K562 (cell line): ENCODE data around the gene NREP. TPM values are rescaled to one million over a fixed set of nuclear protein-coding genes. Genes with fewer than 3 reads are reported as not detected.

Source experiments
- ATAC-seq: fragments of 200-7000 bp; cut with Tn5 transposase; 3 replicates; pipeline ENCODE4 v1.9.1; 2020; ENCODE audit warnings: moderate library complexity
- BruUV-seq: library from RNA; stranded (reverse); fragments of 400-500 nt; replicated peaks from 2 replicates; lab custom pipeline; 2021; lab: Mats Ljungman, UMichigan
- CTCF ChIA-PET: fragments of 300-600 bp; formaldehyde crosslinking; extraction: SDS; loops from one replicate; lab custom pipeline; 2021; ENCODE audit warnings: low intra/inter-chr PET ratio; lab: Yijun Ruan, JAX
- POLR2A ChIA-PET: fragments of 300-600, 350-650 bp; sonication (Branson Sonifier 250); formaldehyde crosslinking; extraction: SDS; loops from one replicate; lab custom pipeline; 2021; ENCODE audit warnings: antibody characterized with exemption, inconsistent platforms; lab: Yijun Ruan, JAX
- DNase-seq, 4 experiments: peaks; one replicate each; pipeline versions ENCODE4 v3.0.0 to v3.0.0-alpha.2; 2011 to 2018; ENCODE audit warnings: low spot score in 3 of 4, mixed read lengths in 3 of 4; ENCODE audit errors: extremely low read depth in 1 of 4
- FAIRE-seq: peaks from 2 replicates; lab custom pipeline; 2011; peaks lifted over from hg19 to GRCh38; lab: Jason Lieb, UNC
- H2AFZ ChIP-seq: 2 replicates; pipeline ENCODE4 v1.6.0; 2011; ENCODE audit warnings: low read depth, low read length, control low read depth, inconsistent platforms
- H3K27ac ChIP-seq: fragments of 200-600 bp; 3 replicates; pipeline ENCODE4 v1.8.0; 2011; ENCODE audit warnings: low read depth, mild to moderate bottlenecking, control low read depth, inconsistent platforms, low read length, moderate library complexity, mixed read lengths; ENCODE audit errors: extremely low read depth
- H3K27me3 ChIP-seq, 2 experiments: fragments of 300-600 bp in 1 of 2; 2 replicates in 1 of 2; 3 replicates in 1 of 2; pipeline versions ENCODE4 v1.6.0 to v1.8.0; 2011; ENCODE audit warnings: inconsistent platforms in 2 of 2, low read length in 2 of 2, mild to moderate bottlenecking in 1 of 2, mixed read lengths in 1 of 2, moderate library complexity in 1 of 2; ENCODE audit not compliant: control insufficient read depth in 2 of 2, insufficient read depth in 2 of 2
- H3K36me3 ChIP-seq: fragments of 300-600 bp; 3 replicates; pipeline ENCODE4 v1.8.0; 2011; ENCODE audit warnings: mild to moderate bottlenecking, low read length, inconsistent platforms; ENCODE audit not compliant: control insufficient read depth, insufficient read depth
- H3K4me1 ChIP-seq, 2 experiments: fragments of 200-600 bp in 1 of 2; replicated peaks in 1 of 2; 2 replicates in 1 of 2; 3 replicates in 1 of 2; pipeline versions ENCODE4 v1.5.1 to v1.8.0; 2011; ENCODE audit warnings: inconsistent platforms in 2 of 2, low read length in 2 of 2, mild to moderate bottlenecking in 1 of 2, mixed read lengths in 1 of 2, moderate library complexity in 1 of 2; ENCODE audit not compliant: control insufficient read depth in 2 of 2, insufficient read depth in 2 of 2
- H3K4me2 ChIP-seq: 2 replicates; pipeline ENCODE4 v1.6.1; 2011; ENCODE audit warnings: low read length, control low read depth, inconsistent platforms, mixed read lengths; ENCODE audit not compliant: insufficient read depth
- H3K4me3 ChIP-seq: fragments of 200-600 bp; sonication (generic), shearing (Covaris generic); 2 replicates; pipeline ENCODE4 v1.5.1; 2016; ENCODE audit warnings: control low read depth, inconsistent platforms
- H3K79me2 ChIP-seq: fragments of 200-600 bp; 3 replicates; pipeline ENCODE4 v1.8.0; 2011; ENCODE audit warnings: low read length, inconsistent platforms; ENCODE audit not compliant: control insufficient read depth, insufficient read depth
- H3K9ac ChIP-seq, 2 experiments: 2 replicates each; pipeline versions ENCODE4 v1.6.0 to v1.6.1; 2011; ENCODE audit warnings: low read depth in 2 of 2, low read length in 2 of 2, control low read depth in 1 of 2, inconsistent platforms in 1 of 2, mild to moderate bottlenecking in 1 of 2, mixed read lengths in 1 of 2; ENCODE audit not compliant: insufficient read depth in 1 of 2
- H3K9me1 ChIP-seq: one replicate; pipeline ENCODE4 v1.6.0; 2011; ENCODE audit warnings: inconsistent platforms, mild to moderate bottlenecking, low read length, moderate library complexity; ENCODE audit not compliant: control insufficient read depth, insufficient read depth
- H3K9me3 ChIP-seq: replicated peaks from 2 replicates; pipeline ENCODE4 v1.5.1; 2011; ENCODE audit warnings: low read depth, low read length, inconsistent platforms; ENCODE audit not compliant: control insufficient read depth, insufficient read depth
- H4K20me1 ChIP-seq: replicated peaks from 2 replicates; pipeline ENCODE4 v1.6.1; 2011; ENCODE audit warnings: low read length, inconsistent platforms, mixed read lengths; ENCODE audit not compliant: control insufficient read depth, insufficient read depth
- ARID4B ChIP-seq: sonication (generic); formaldehyde crosslinking; IDR thresholded peaks from 2 replicates; pipeline ENCODE4 v1.8.0; 2022; ENCODE audit warnings: mild to moderate bottlenecking, missing genetic modification reagents
- ATF2 ChIP-seq: sonication (generic); formaldehyde crosslinking; IDR thresholded peaks from 2 replicates; pipeline ENCODE4 v1.8.1; 2022; ENCODE audit warnings: missing genetic modification reagents
- EGR1 ChIP-seq: fragments of 450-650 bp; conservative IDR thresholded peaks from 2 replicates; pipeline ENCODE4 v1.6.1; 2017; ENCODE audit warnings: mild to moderate bottlenecking
- ZBTB9 ChIP-seq: fragments of 450-650 bp; formaldehyde crosslinking; IDR thresholded peaks from 2 replicates; pipeline ENCODE4 v1.4.0; 2020; ENCODE audit warnings: mild to moderate bottlenecking, moderate library complexity
- WGBS: fragments of 100-300 bp; shearing (Covaris generic); methylation state at CpG from one replicate; pipeline ENCODE4 v1.1.6; 2016; ENCODE audit warnings: low coverage, mixed read lengths; ENCODE audit not compliant: insufficient coverage; ENCODE audit errors: missing lambda C conversion rate; 5-methylcytosine and 5-hydroxymethylcytosine counted together
- in situ Hi-C: fragments of 300-500 bp; cut with MboI; formaldehyde crosslinking; loops from 4 replicates; pipeline ENCODE4 v1.15.0; 2018; ENCODE audit warnings: inconsistent platforms, mixed read lengths
- intact Hi-C: fragments of 100-400 bp; cut with micrococcal nuclease; formaldehyde crosslinking; loops from 2 replicates; pipeline ENCODE4 v1.14.2; 2022
- polyA plus RNA-seq, 8 experiments: library from polyadenylated mRNA; depleted of rRNA in 4 of 8; stranded (reverse) in 5 of 8; unstranded in 3 of 8; fragments of >200 nt; fragmentation: Nextera tagmentation in 2 of 8; fragmentation: Illumina TruSeq in 1 of 8; extraction: Ambion mirVana in 2 of 8; extraction: Trizol in 1 of 8; gene quantifications; 2 replicates each; pipeline versions ENCODE4 v1.2.1 to v1.2.3, GENCODE V29; 2011 to 2014; ENCODE audit warnings: inconsistent platforms in 1 of 8, missing spikeins in 1 of 8
- total RNA-seq, 7 experiments: library from RNA; depleted of rRNA in 6 of 7; stranded (reverse); fragments of >200 nt in 6 of 7; fragmentation: Illumina TruSeq in 2 of 7; extraction: Trizol in 2 of 7; gene quantifications; 2 replicates each; pipeline versions ENCODE4 v1.2.1 to v1.2.3, GENCODE V29; 2011 to 2021; ENCODE audit warnings: low replicate concordance in 1 of 7

NREP gene
- total and polyA plus RNA-seq, 9 of the 15 experiments (the other 6 are each of a cell fraction or from before 2014, with no cell fraction given), result 0.08 to 0.58 (median 0.23) TPM; not detected in 1

- TF ChIP-seq ATF2 (CRISPR knock-in tag), result no peak
- no peak for TF ChIP-seq ARID4B (CRISPR knock-in tag)
- no peak for TF ChIP-seq EGR1
Observed at GRCh38 chr5:111734597-111734996, 22.4 kb downstream of the NREP start (continued).

- ChIA-PET CTCF (no interaction called here), POLR2A (no interaction called here)
- H4K20me1 ChIP-seq, result no peaks in the 10 kb centered on the region
- no peaks in the 10 kb centered on the region for H3K9me3 ChIP-seq
- no peaks in the 10 kb centered on the region for H3K27me3 ChIP-seq
- no peak overlapping the region for H2AFZ ChIP-seq
- no peak overlapping the region for H3K27ac ChIP-seq
- intact Hi-C loops, result no loop called here
- BruUV-seq, result no TSS peak
- H3K4me3 ChIP-seq, result no peak overlapping the region
- FAIRE-seq (no peak), DNase-seq (no peak), ATAC-seq (no peak)
- in situ Hi-C loops, result no loop called here
- no peak for TF ChIP-seq ZBTB9 (CRISPR knock-in tag)
- no peak overlapping the region for H3K4me2 ChIP-seq
- 0% methylated on average over 5 of the region's 6 CpGs for WGBS
- H3K4me1 ChIP-seq, result no peaks in the 10 kb centered on the region
- no peaks in the 10 kb centered on the region for H3K79me2 ChIP-seq
- H3K9ac ChIP-seq, result no peak overlapping the region
- H3K9me1 ChIP-seq, result no peaks in the 10 kb centered on the region
- no peaks in the 10 kb centered on the region for H3K36me3 ChIP-seq
Observed at GRCh38 chr5:111734013-111734412, 23.0 kb downstream of the NREP start.
